ENCODE data around the gene CACNA1D. TPM values are rescaled to one million over a fixed set of nuclear protein-coding genes. Genes with fewer than 3 reads are reported as not detected.
"Not testable (repeated sequence)": the region's sequence is repeated elsewhere in the genome, so short reads cannot be mapped to it uniquely, and the experiment has no call there.

Gene CACNA1D
- total RNA-seq, 2 experiments from 2014 or later = not detected

GRCh38 chr3:53570709-53571108, 76.3 kb downstream of the CACNA1D start:
- no peak for DNase-seq

GRCh38 chr3:53571264-53571663, 76.9 kb downstream of the CACNA1D start:
- Mint-ChIP-seq H3K4me3 (no peak overlapping the region), H3K9me3 (no peaks in the 10 kb centered on the region), H3K4me1 (ENCODE audit: low read depth) (no peaks in the 10 kb centered on the region), H3K27me3 (ENCODE audit: low read depth) (peaks cover 6% of the 10 kb centered on the region), H3K36me3 (ENCODE audit: low read depth) (no peaks in the 10 kb centered on the region), H3K27ac (no peak overlapping the region)
- CTCF ChIA-PET = no interaction called here
- intact Hi-C loops (cut with micrococcal nuclease) = no loop called here
- no peak for DNase-seq

More at GRCh38 chr3:53570709-53571108, 76.3 kb downstream of the CACNA1D start:
- Mint-ChIP-seq H3K4me1 (ENCODE audit: low read depth) (no peaks in the 10 kb centered on the region), H3K27ac (no peak overlapping the region), H3K27me3 (ENCODE audit: low read depth) (peaks cover 6% of the 10 kb centered on the region), H3K36me3 (ENCODE audit: low read depth) (no peaks in the 10 kb centered on the region), H3K4me3 (no peak overlapping the region), H3K9me3 (no peaks in the 10 kb centered on the region)
- intact Hi-C loops (cut with micrococcal nuclease) = no loop called here
- CTCF ChIA-PET = no interaction called here

- intact Hi-C loops (cut with micrococcal nuclease); H3K36me3 Mint-ChIP-seq (ENCODE audit: low read depth); H3K4me3 Mint-ChIP-seq; CTCF ChIA-PET; H3K27ac Mint-ChIP-seq; DNase-seq; H3K4me1 Mint-ChIP-seq (ENCODE audit: low read depth); H3K9me3 Mint-ChIP-seq; H3K27me3 Mint-ChIP-seq (ENCODE audit: low read depth): not testable (repeated sequence)
Measured at GRCh38 chr3:53572184-53572583, 77.8 kb downstream of the CACNA1D start.

GRCh38 chr3:53577506-53577905, 83.1 kb downstream of the CACNA1D start:
- Mint-ChIP-seq H3K27ac (no peak overlapping the region), H3K27me3 (ENCODE audit: low read depth) (no peaks in the 10 kb centered on the region), H3K4me1 (ENCODE audit: low read depth) (no peaks in the 10 kb centered on the region), H3K4me3 (no peak overlapping the region), H3K9me3 (no peaks in the 10 kb centered on the region), H3K36me3 (ENCODE audit: low read depth) (no peaks in the 10 kb centered on the region)
- CTCF ChIA-PET = interaction anchor here (0.6 kb wide), 1 partner anchor 12 kb away, joined by 3 read pairs; no protein-coding TSS in a partner anchor
- intact Hi-C loops (cut with micrococcal nuclease) = no loop called here
- DNase-seq = no peak

- Mint-ChIP-seq H3K4me1 (ENCODE audit: low read depth) (no peaks in the 10 kb centered on the region), H3K4me3 (no peak overlapping the region), H3K36me3 (ENCODE audit: low read depth) (no peaks in the 10 kb centered on the region), H3K9me3 (no peaks in the 10 kb centered on the region), H3K27me3 (ENCODE audit: low read depth) (no peaks in the 10 kb centered on the region), H3K27ac (no peak overlapping the region)
- CTCF ChIA-PET = no interaction called here
- no peak for DNase-seq
- intact Hi-C loops (cut with micrococcal nuclease) = no loop called here
Measured at GRCh38 chr3:53579636-53580035, 85.2 kb downstream of the CACNA1D start.

- H3K36me3 Mint-ChIP-seq (ENCODE audit: low read depth) = no peaks in the 10 kb centered on the region
- H3K27ac Mint-ChIP-seq = no peak overlapping the region
- H3K4me1 Mint-ChIP-seq (ENCODE audit: low read depth) = no peaks in the 10 kb centered on the region
- CTCF ChIA-PET = no interaction called here
- no peaks in the 10 kb centered on the region for H3K27me3 Mint-ChIP-seq (ENCODE audit: low read depth)
- DNase-seq = no peak
- H3K9me3 Mint-ChIP-seq = no peaks in the 10 kb centered on the region
- intact Hi-C loops (cut with micrococcal nuclease) = no loop called here
- no peak overlapping the region for H3K4me3 Mint-ChIP-seq
Measured at GRCh38 chr3:53581671-53582070, 87.3 kb downstream of the CACNA1D start.

- CTCF ChIA-PET = no interaction called here
- intact Hi-C loops (cut with micrococcal nuclease) = no loop called here
Measured at GRCh38 chr3:53583161-53583690, 88.8 kb downstream of the CACNA1D start.

GRCh38 chr3:53585049-53585448, 90.6 kb downstream of the CACNA1D start:
- Mint-ChIP-seq H3K4me3 (no peak overlapping the region), H3K4me1 (ENCODE audit: low read depth) (no peaks in the 10 kb centered on the region), H3K36me3 (ENCODE audit: low read depth) (no peaks in the 10 kb centered on the region), H3K27me3 (ENCODE audit: low read depth) (no peaks in the 10 kb centered on the region), H3K9me3 (no peaks in the 10 kb centered on the region), H3K27ac (no peak overlapping the region)
- no peak for DNase-seq
- intact Hi-C loops (cut with micrococcal nuclease) = no loop called here
- CTCF ChIA-PET = interaction anchor here (0.6 kb wide), 1 partner anchor 1462 kb away, joined by 3 read pairs; no protein-coding TSS in a partner anchor

More at GRCh38 chr3:53583161-53583690, 88.8 kb downstream of the CACNA1D start:
- Mint-ChIP-seq H3K9me3 (no peaks in the 10 kb centered on the region), H3K27me3 (ENCODE audit: low read depth) (no peaks in the 10 kb centered on the region), H3K27ac (no peak overlapping the region), H3K36me3 (ENCODE audit: low read depth) (no peaks in the 10 kb centered on the region), H3K4me3 (no peak overlapping the region), H3K4me1 (ENCODE audit: low read depth) (no peaks in the 10 kb centered on the region)
- no peak for DNase-seq

- no peaks in the 10 kb centered on the region for H3K4me1 Mint-ChIP-seq (ENCODE audit: low read depth)
- no peak overlapping the region for H3K27ac Mint-ChIP-seq
- no peak for DNase-seq
- H3K36me3 Mint-ChIP-seq (ENCODE audit: low read depth) = no peaks in the 10 kb centered on the region
- CTCF ChIA-PET = no interaction called here
- H3K4me3 Mint-ChIP-seq = no peak overlapping the region
- no peaks in the 10 kb centered on the region for H3K27me3 Mint-ChIP-seq (ENCODE audit: low read depth)
- intact Hi-C loops (cut with micrococcal nuclease) = no loop called here
- H3K9me3 Mint-ChIP-seq = no peaks in the 10 kb centered on the region
Measured at GRCh38 chr3:53585627-53586026, 91.2 kb downstream of the CACNA1D start.

GRCh38 chr3:53588122-53588521, 93.7 kb downstream of the CACNA1D start:
- Mint-ChIP-seq H3K27ac (no peak overlapping the region), H3K36me3 (ENCODE audit: low read depth) (no peaks in the 10 kb centered on the region), H3K4me1 (ENCODE audit: low read depth) (no peaks in the 10 kb centered on the region), H3K9me3 (no peaks in the 10 kb centered on the region), H3K27me3 (ENCODE audit: low read depth) (no peaks in the 10 kb centered on the region), H3K4me3 (no peak overlapping the region)
- CTCF ChIA-PET = no interaction called here
- DNase-seq = no peak
- intact Hi-C loops (cut with micrococcal nuclease) = no loop called here

GRCh38 chr3:53589201-53589600, 94.8 kb downstream of the CACNA1D start:
- DNase-seq = no peak
- no peaks in the 10 kb centered on the region for H3K36me3 Mint-ChIP-seq (ENCODE audit: low read depth)
- H3K27me3 Mint-ChIP-seq (ENCODE audit: low read depth) = no peaks in the 10 kb centered on the region
- no peak overlapping the region for H3K4me3 Mint-ChIP-seq
- intact Hi-C loops (cut with micrococcal nuclease) = no loop called here
- no peak overlapping the region for H3K27ac Mint-ChIP-seq
- no peaks in the 10 kb centered on the region for H3K4me1 Mint-ChIP-seq (ENCODE audit: low read depth)
- CTCF ChIA-PET = no interaction called here
- H3K9me3 Mint-ChIP-seq = no peaks in the 10 kb centered on the region

- Mint-ChIP-seq H3K4me1 (ENCODE audit: low read depth) (no peaks in the 10 kb centered on the region), H3K36me3 (ENCODE audit: low read depth) (no peaks in the 10 kb centered on the region), H3K9me3 (no peaks in the 10 kb centered on the region), H3K27ac (no peak overlapping the region), H3K27me3 (ENCODE audit: low read depth) (no peaks in the 10 kb centered on the region), H3K4me3 (no peak overlapping the region)
- intact Hi-C loops (cut with micrococcal nuclease) = no loop called here
- CTCF ChIA-PET = no interaction called here
- no peak for DNase-seq
Measured at GRCh38 chr3:53589806-53590205, 95.4 kb downstream of the CACNA1D start.

- CTCF ChIA-PET = no interaction called here
- H3K27ac Mint-ChIP-seq = no peak overlapping the region
- no peaks in the 10 kb centered on the region for H3K27me3 Mint-ChIP-seq (ENCODE audit: low read depth)
- intact Hi-C loops (cut with micrococcal nuclease) = no loop called here
- DNase-seq = no peak
- no peaks in the 10 kb centered on the region for H3K36me3 Mint-ChIP-seq (ENCODE audit: low read depth)
- H3K4me1 Mint-ChIP-seq (ENCODE audit: low read depth) = no peaks in the 10 kb centered on the region
- H3K4me3 Mint-ChIP-seq = no peak overlapping the region
- no peaks in the 10 kb centered on the region for H3K9me3 Mint-ChIP-seq
Measured at GRCh38 chr3:53590606-53591005, 96.2 kb downstream of the CACNA1D start.

- DNase-seq = no peak
- no peaks in the 10 kb centered on the region for H3K4me1 Mint-ChIP-seq (ENCODE audit: low read depth)
- intact Hi-C loops (cut with micrococcal nuclease) = no loop called here
- no peaks in the 10 kb centered on the region for H3K27me3 Mint-ChIP-seq (ENCODE audit: low read depth)
- H3K4me3 Mint-ChIP-seq = no peak overlapping the region
- no peak overlapping the region for H3K27ac Mint-ChIP-seq
- CTCF ChIA-PET = no interaction called here
- no peaks in the 10 kb centered on the region for H3K9me3 Mint-ChIP-seq
- H3K36me3 Mint-ChIP-seq (ENCODE audit: low read depth) = no peaks in the 10 kb centered on the region
Measured at GRCh38 chr3:53591646-53592045, 97.2 kb downstream of the CACNA1D start.
